DMS 273 (cell line): ENCODE results near the gene ANXA9.
A peak's percentile ranks its signal among the peaks of the same experiment; 100 is the strongest.

ENCODE experiments used
- DNase-seq: peaks from one replicate; lab custom pipeline; 2025; ENCODE audit not compliant: unreplicated experiment; lab: John Stamatoyannopoulos, UW

The ANXA9 gene

DNA sequence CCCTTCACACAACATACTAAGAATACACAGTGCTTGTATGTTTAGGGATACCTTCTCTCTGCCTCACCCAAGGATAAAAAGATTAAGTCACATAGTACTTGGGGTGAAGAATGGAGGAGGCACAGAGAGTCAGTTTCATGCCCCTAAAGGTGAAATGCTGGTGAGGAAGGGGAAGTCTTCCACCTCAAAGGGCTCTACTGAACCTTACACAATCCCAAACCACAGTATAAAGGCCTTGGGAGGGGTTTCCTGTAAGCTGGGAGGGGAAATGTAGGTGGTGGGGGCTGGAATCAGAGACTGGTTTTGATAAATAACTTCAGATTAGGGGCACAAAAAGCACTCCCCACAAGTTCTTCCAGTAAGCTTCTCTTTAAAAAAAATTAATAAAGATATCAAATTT lies 21.1 kb downstream of the ANXA9 start:
- no peak for DNase-seq

GRCh38 chr1:151005729-151006319 lies 23.7 kb downstream of the ANXA9 start:
- peak; percentile 97 for DNase-seq

- peak; percentile 100 for DNase-seq
Measured at GRCh38 chr1:151006327-151007052, 24.4 kb downstream of the ANXA9 start, which contains the start of gene MINDY1. MINDY1 (minus strand) TSS chr1:151006902; CDS start chr1:151002617, 4,285 bp downstream.

- DNase-seq = peak; percentile 98
Measured at GRCh38 chr1:151007853-151008243, 25.8 kb downstream of the ANXA9 start.

- peak; percentile 100 for DNase-seq
Measured at GRCh38 chr1:151008244-151009205, 26.4 kb downstream of the ANXA9 start, which contains the start of gene PRUNE1. PRUNE1 (plus strand) TSS chr1:151008449; CDS start chr1:151008633, 184 bp downstream.

- no peak for DNase-seq
Measured at GRCh38 chr1:151009206-151009587, 27.1 kb downstream of the ANXA9 start.

DNA sequence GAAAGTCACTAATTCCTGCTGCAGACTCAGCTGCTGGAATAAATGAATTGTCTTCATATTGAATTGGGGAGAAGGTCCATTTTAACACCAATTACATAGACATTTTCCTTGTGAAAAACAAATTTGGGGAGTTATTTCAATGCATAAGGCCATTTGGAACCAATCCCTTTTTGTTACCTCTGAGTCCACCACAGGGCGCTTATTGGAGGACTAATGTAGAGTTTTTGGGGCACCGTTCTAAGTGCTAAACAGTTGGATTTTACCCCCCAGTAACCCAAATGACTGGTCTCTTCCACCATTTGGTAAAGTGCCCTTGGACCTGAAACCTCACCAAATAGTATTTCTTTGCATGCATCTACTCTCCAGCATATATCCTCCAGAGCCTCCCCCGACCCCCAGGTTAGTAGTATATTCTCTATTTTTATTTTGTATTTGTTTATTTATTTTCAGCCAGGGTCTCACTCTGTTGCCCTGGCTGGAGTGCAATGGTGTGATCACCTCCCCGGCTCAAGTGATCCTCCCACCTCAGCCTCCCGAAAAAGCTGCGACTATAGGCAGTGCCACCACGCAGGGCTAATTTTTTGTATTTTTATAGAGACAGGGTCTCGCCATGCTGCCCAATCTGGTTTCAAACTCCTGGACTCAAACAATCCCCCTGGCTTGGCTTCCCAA lies 27.7 kb downstream of the ANXA9 start:
- no peak for DNase-seq

GRCh38 chr1:151010346-151010726 lies 28.2 kb downstream of the ANXA9 start:
- DNase-seq = no peak

- DNase-seq = no peak
Measured at GRCh38 chr1:151011154-151011850, 29.2 kb downstream of the ANXA9 start.

GRCh38 chr1:151012684-151013471 lies 30.8 kb downstream of the ANXA9 start:
- DNase-seq = no peak

DNA sequence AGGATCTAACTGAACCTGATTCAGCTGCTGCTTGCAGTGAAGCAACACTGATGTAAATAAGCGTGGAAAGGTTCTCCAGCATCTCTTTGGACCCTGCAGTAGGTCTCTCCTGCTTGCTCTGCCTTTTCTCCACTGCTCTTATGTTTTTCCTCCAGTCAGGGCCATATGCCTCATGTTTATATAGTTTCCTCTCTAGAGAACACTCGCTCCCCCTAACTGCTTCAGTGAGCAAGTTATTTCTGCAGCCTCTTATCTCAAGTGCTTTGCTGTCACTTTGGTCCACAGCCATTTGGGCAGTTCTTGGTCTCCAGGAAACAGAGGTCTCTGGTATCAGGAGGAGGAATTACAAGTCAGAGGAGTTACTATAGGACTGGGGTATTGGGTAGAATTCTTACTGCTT lies 31.4 kb downstream of the ANXA9 start:
- DNase-seq = peak; percentile 100

- peak; percentile 100 for DNase-seq
Measured at GRCh38 chr1:151024540-151025146, 42.6 kb downstream of the ANXA9 start.

DNA sequence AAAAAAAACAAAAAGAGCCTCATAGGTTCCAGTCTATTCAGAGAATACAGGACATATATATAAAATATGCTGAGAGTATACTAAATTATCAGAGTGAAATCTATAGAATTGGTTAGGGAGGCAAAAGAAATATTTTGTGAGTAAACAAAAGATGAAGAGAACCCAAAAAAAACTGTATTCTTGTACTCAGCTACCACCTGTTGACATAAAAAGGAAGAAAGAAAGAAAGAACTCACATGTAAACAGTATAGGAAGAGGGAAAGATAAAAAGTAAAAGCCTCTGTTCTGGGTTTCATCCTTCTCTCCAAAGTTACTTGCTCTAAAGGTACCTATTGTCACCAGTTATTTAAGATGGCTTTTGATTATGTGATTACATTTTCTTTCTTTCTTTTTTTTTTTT lies 44.4 kb downstream of the ANXA9 start:
- DNase-seq = no peak

GRCh38 chr1:151032164-151032563 lies 50.1 kb downstream of the ANXA9 start:
- DNase-seq = no peak

- DNase-seq = no peak
Measured at GRCh38 chr1:151035167-151035566, 53.1 kb downstream of the ANXA9 start.

DNA sequence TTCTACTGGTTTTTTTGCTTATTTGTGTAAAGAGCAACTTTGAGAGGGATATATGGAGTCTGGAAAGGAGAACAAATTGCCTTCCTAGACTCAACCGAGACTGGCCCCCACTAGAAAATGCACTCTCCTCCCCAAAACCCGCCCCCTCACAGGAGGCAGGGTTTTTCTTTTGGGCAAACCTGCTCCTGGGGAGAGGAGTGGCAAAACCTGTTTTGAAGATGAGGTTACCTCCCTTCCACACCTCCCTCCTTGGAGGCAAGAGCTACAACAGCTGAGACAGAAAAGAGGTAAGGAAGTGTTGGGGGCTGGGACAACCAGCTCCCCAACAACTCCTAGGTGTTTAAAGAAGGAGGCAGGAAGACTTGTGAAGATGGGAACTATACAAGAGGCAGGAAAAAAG lies 54.3 kb downstream of the ANXA9 start, which contains the start of gene BNIPL:
TSS of gene BNIPL (plus strand) at position 231 of the 400 bp plus-strand sequence. CDS start at position 371, 140 bp downstream.
- no peak for DNase-seq

- DNase-seq = no peak
Measured at GRCh38 chr1:151037032-151037431, 54.9 kb downstream of the ANXA9 start.

DNA sequence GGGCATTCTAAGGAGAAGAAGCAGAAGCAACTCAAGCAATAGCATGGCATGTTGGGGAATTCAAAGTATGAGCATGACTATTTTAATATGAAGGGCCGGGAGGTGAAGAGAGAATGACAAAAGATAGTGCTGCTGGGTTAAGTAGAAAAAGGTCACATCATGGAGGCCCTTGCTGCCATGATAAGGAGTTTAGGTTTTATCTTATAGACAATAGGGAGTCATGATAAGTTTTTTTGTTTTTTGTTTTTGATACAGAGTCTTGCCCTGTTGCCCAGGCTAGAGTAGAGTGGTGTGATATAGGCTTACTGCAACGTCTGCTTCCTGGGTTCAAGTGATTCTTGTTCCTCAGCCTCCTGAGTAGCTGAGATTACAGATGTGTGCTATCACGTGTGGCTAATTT lies 57.4 kb downstream of the ANXA9 start:
- DNase-seq = no peak

DNA sequence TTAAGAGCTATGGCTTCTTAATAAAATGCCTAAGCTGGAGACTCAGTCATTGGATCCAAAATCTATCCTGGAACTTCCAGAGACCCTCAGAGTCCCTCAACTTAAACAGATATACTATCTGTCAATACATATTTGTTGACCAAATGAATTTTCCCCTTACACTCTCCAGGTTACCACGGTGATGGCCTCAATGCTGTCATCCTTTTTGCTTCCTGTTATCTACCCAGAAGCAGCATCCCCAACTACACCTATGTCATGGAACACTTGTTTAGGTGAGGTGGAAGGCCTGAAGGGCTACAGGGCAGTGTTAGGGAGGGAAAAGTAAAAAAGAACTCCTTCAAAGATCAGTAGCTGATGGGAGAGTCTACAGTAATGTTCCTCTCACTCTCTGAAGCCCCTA lies 61.1 kb downstream of the ANXA9 start:
- DNase-seq = no peak
